Fibroblast of skin of left biceps (primary cell): Measurements from ENCODE around the gene COL27A1.
A peak's percentile ranks its signal among the peaks of the same experiment; 100 is the strongest.

ENCODE experiments used
- DNase-seq, 2 experiments: peaks; one replicate each; pipeline ENCODE4 v3.0.0-alpha.2; 2013; ENCODE audit warnings: low read depth in 2 of 2

COL27A1 gene

DNA sequence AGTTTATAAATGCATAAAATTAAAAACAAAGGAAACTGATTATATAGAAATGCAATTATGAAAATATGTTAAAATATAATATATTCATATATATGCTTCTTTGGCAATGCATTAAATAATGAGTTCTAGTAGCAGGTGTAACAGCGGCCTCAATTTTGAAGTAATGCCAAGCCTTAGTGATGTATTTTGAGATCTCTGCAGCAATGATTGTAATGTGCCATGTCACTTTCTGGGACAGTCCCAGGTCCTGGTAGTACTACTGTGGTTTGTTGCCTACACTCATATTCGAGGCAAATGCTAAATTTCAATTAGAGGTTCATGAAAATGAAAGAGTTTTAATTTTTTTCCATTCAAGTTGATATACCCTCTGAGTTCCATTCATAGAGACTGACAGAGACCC is 91.7 kb downstream of the COL27A1 start:
- DNase-seq, result no peak

DNA sequence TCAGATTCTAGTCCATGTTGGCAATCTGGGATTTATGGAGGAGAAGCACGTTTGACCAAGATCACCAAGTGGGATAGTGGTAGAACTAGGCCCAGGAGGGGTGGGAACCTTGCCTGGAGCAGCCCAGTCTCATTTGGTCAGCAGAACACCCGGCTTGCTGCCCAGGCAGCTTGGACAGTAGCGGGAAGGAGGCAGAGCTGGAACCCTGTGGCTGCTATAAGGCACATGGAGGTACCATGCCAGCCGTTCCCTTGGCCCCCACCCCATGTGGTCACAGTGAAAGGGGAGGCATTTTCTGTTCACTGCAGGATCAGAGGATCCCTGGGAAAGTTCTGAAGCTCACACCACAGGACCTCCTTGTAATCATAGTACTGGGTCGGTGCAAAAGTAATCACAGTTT is 92.2 kb downstream of the COL27A1 start:
- DNase-seq, result no peak

DNA sequence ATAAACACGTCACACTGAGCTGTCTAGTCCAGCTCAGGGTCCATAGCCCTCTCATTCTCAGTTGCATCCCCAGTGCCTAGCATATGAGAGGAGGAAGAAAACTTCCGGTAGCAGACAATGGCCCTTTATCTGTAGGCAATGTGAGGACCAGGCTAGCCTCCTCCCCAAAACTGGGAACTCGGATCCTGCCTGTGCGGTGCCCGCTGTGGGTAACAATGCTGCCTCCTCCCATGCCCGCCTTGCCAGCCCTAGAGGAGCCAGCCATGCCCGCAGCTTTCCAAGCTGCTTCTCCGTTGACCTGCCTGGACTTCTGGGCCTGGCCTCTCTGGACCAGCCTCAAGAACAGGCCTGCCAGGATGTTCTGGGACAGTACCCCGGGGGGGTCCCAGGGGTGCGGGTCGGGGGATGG is 93.0 kb downstream of the COL27A1 start:
- DNase-seq, result no peak

GRCh38 chr9:114249424-114250234 is 94.3 kb downstream of the COL27A1 start:
- DNase-seq, result no peak

GRCh38 chr9:114250235-114250568 is 94.9 kb downstream of the COL27A1 start:
- DNase-seq, result peak; percentile 88 to 89

GRCh38 chr9:114250648-114251047 is 95.3 kb downstream of the COL27A1 start:
- DNase-seq, result no peak

DNA sequence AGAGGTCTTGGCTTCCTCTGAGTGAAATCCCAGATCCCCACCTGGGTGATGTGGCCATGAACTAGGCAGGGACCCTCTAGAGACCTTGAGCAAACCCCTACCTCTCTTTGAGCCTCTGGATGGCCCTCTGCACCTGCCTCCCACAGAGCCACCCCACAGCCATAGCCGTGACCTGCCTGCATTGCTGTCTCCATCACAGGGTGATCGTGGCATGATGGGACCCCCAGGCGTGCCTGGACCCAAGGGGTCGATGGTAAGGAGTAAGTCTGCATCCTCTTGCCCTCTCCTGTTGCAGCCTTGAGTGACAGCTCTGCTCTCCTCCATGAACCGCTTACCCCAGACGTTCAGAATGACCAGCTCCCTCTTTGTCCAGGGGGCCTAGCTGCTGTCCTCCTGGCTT is 97.1 kb downstream of the COL27A1 start:
- no peak for DNase-seq

DNA sequence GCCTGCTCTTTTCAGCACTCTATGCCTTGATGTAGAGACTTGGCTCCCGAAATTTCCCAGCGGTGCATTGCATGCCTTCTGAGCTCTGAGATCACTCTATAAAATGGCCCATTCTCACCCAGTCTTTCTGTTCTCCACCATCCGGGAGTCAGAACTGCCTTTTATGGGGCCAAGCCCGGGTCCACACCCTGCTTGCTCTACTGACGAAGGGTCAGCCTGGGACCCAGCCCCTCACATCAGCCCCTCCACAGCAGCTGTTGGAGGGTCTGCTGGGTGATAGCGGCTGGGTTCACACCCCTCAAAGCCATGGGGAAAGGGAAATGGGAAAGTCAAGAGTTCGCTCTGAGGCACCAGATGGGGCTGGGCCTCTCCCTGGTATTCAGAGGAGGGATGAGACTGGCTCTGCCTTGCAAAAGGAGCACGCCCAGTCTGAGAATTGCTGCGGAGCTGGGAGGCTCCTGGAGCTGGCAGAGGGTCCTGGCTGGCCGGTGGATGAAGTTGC is 101.5 kb downstream of the COL27A1 start:
- DNase-seq, result no peak

DNA sequence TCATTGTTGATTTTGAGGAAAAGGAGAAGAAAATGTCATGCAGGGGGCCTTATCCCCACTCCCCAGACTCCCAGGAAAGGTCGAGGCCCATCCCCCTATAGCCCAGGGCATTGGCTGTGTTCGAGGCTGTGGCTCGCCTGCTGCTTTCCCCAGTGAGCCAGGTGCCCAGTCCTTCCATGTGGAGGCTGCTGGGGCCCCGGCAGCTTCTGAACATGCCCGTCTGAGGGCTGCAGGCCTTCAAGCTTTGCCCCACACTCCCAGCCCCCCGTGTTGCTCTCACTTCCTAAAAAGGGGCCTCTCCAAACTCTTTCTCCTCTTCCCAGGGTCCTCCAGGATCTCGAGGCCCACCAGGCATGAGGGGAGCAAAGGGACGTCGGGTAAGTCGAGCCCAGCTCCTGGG is 102.9 kb downstream of the COL27A1 start:
- no peak for DNase-seq

DNA sequence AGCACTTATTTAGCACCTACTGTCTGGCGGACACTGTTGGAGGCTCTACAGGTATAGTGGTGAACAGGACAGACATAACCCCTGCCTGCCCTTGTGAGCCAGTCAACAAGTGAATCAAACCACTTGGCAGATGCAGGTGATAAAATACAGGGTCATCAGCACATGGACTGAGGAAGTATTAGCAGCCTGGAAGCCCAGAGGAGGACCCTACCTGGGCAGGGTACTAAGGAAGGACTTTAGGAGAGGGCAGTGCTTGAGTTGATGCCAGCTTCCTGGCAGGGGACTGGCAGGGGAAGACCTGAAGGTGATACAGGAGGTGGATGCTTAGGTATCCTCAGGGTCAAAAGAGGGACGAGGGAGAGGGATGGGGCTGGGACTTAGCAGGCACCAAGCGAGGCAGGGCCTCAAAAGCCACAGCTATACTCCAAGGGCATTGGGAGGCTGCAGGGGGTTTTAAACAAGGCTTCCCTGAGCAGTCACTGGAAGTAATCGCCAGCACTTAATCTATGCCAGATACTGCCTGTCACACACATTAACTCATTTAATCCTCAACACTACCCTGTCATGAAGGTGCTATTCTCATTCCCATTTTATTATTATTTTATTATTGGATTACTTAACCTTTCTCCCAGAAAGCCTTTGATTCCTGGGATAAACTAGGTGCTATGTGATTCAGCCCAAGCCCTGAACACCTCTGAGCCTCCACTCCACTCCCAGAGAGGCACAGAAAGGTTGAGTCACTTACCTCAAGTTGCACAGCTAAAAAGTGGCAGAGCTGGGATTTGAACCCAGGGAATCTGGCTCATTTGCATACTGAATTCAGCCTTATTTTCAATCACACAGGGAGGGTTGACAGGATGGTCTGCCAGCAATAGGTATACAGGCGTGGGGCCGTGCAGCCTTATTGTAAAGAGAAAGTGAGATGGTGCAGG is 103.8 kb downstream of the COL27A1 start:
- no peak for DNase-seq

DNA sequence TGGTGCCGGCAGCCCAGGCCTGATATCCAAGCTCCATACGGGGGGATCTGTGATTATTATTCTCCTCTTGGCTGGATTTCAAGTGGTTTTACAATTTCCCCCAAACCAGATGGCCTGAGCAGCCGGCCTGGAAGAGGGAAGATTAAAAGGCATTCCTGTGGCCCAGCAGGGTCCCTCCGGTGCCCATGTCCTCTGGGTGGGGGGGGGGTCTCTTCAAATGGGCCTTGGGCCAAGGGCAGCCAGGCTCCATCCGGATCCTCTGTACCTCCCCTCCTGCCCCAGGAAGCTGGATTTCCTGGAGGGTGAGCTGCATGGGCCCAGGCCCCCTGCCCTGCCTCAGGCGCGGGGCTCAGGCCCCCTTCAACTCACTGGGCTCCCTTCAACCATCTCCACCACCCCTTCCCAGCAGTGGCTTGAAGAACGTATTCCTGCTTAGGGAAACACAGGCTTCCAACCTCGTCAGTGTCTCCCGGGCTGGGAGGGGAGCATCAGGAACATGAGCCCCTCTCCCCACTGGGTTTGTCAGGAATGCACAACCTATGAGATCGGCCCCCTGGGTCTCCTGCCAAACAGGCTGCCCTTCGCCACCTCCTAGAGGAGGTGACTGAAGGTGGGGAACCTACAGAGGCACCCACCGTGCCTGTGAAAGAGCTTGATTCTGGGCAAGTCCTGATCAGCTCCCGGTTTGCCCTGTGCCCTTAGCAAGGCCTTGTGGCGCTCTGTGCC is 104.6 kb downstream of the COL27A1 start:
- DNase-seq, result no peak

DNA sequence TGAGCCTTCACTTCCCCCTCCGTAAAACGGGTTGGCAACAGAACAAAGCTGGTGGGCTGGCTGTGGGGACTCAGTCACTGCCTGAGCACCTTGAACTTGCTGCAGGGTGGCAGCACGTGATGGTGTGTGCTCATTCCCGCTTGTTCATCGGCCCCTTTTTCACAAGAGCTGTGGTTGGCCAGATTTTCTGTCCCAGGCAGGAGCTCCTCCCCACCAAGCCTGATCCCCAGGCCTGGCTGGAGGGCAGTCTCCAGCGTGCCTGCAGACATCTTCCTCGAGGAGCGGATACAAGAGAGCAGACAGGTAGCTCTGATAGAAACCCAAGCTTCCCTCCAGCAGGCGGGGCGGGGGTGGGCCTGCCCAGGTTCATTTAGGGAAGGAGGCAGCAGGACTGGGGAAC is 105.7 kb downstream of the COL27A1 start:
- no peak for DNase-seq

GRCh38 chr9:114261987-114262386 is 106.7 kb downstream of the COL27A1 start:
- DNase-seq, result no peak

- DNase-seq, result no peak
Measured at GRCh38 chr9:114263853-114264510, 108.6 kb downstream of the COL27A1 start.

- no peak for DNase-seq
Measured at GRCh38 chr9:114264806-114265550, 109.6 kb downstream of the COL27A1 start.

DNA sequence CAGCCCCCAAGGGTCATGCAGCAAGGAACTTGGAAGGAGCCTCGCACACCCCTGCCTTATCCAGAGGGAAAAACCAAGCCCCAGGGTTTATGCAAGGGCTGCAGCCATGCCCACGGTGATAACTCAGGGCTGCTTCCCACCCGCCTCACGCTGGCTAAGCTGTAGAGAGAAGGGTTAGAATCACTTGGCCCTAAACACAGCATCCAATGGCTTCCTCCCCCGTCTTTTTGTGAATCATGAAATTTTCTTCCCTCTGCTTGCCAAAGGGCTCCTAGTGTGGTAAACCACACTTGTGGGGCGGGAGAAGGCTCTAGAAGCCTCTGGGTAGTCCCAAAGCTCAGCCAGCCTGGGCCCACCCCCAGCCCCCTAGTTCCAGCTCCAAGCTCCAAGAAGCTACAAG is 111.6 kb downstream of the COL27A1 start:
- DNase-seq, result no peak

- DNase-seq, result no peak
Measured at GRCh38 chr9:114269023-114269422, 113.7 kb downstream of the COL27A1 start.

GRCh38 chr9:114270120-114270975 is 115.0 kb downstream of the COL27A1 start:
- DNase-seq, result no peak

DNA sequence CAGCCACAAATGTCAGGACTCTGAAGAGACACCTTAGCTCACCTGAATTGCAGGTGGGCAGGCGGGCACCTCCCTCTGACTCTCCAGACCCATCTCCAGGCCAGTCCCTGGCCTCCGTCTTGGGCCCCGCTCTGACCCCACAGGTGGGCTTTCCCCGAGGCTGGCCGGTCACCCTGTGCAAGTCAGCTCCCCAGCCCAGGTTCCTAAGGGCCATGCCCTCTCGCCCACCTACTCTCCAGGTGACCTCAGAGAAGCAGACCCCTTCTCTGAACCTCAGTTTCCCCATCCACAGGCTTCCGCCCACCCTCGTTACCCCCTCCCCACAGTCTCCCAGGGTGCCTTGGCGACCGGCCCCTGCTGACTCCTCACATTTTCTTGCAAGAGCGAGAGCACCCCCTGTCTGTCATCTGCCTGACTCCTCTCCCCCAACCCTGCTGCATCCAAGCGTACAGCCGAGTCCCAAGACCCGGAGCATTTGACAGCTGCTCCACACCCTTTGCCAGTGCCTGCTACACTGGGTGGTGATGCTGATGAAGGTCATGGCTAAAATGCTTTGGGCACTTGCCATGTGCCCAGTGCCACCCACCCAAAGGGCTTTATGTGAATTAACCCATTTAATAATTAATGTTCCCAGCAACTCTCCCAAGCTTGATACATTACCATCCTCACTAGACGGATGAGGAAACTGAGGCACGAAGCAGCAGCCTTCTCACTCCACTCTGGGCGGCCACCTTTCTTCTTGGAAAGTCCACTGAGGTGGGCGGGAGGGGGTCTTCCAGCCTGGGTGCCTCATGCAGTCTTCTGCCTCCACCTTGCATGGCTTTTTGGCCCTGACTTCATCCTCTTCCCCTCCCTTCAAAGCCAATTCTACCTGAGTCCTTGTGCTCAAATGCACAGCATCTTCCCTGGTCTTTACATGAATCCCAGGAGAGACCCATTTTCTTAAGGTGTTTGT is 116.5 kb downstream of the COL27A1 start:
- no peak for DNase-seq
